Stimulated activated CD4-positive, alpha-beta T cell treated with anti-CD3 and anti-CD28 coated beads, Interleukin-15, amount 100 ng/mL, for 1 hour (primary cell): ENCODE measurements around the gene FUNDC1.

ENCODE experiments used
- DNase-seq, 2 donors: peaks; one replicate each; pipeline ENCODE4 v3.0.0-alpha.2; 2020; ENCODE audit warnings: low read depth in 1 of 2, low spot score in 1 of 2

Gene FUNDC1

GRCh38 chrX:44482575-44482974, 60.1 kb downstream of the FUNDC1 start:
- DNase-seq, result no peak

- DNase-seq, result no peak
These were observed 62.1 kb downstream of the FUNDC1 start for GRCh38 chrX:44480591-44480990.

- DNase-seq, result no peak
These were observed 68.2 kb downstream of the FUNDC1 start for GRCh38 chrX:44474410-44474809.
